GM19351 (cell line): ENCODE results near the gene SPDEF.

Experiments
- ATAC-seq: cut with Tn5 transposase; IDR thresholded peaks from one replicate; pipeline ENCODE4 v1.9.1; 2021; ENCODE audit warnings: mild to moderate bottlenecking, moderate library complexity; ENCODE audit not compliant: unreplicated experiment

The SPDEF gene

GRCh38 chr6:34564181-34564580, 8.1 kb upstream of the SPDEF start:
- ATAC-seq: no peak

GRCh38 chr6:34563513-34563870, 7.4 kb upstream of the SPDEF start:
- ATAC-seq: no peak

- no peak for ATAC-seq
These were observed 6.9 kb upstream of the SPDEF start for GRCh38 chr6:34562861-34563512.

GRCh38 chr6:34562350-34562749, 6.2 kb upstream of the SPDEF start:
- no peak for ATAC-seq

GRCh38 chr6:34561227-34561530, 5.0 kb upstream of the SPDEF start:
- ATAC-seq: no peak

- no peak for ATAC-seq
These were observed 4.5 kb upstream of the SPDEF start for GRCh38 chr6:34560366-34561226.

- no peak for ATAC-seq
These were observed 3.7 kb upstream of the SPDEF start for GRCh38 chr6:34559651-34560365.

GRCh38 chr6:34558172-34558714, 2.1 kb upstream of the SPDEF start:
- ATAC-seq: no peak

- no peak for ATAC-seq
These were observed 1.1 kb upstream of the SPDEF start for GRCh38 chr6:34557228-34557627.

GRCh38 chr6:34556493-34556892, 364 bp upstream of the SPDEF start:
- ATAC-seq: no peak

GRCh38 chr6:34555328-34555727, 801 bp downstream of the SPDEF start:
- no peak for ATAC-seq

- no peak for ATAC-seq
These were observed 1.2 kb downstream of the SPDEF start for GRCh38 chr6:34555007-34555322.

GRCh38 chr6:34554291-34555006, 1.7 kb downstream of the SPDEF start:
- no peak for ATAC-seq

- ATAC-seq: no peak
These were observed 2.4 kb downstream of the SPDEF start for GRCh38 chr6:34553750-34554149.

GRCh38 chr6:34553146-34553545, 3.0 kb downstream of the SPDEF start:
- ATAC-seq: no peak

GRCh38 chr6:34552620-34553019, 3.5 kb downstream of the SPDEF start:
- ATAC-seq: no peak

GRCh38 chr6:34551720-34552119, 4.4 kb downstream of the SPDEF start:
- no peak for ATAC-seq

GRCh38 chr6:34549804-34550202, 6.3 kb downstream of the SPDEF start:
- ATAC-seq: no peak

GRCh38 chr6:34549026-34549803, 6.9 kb downstream of the SPDEF start:
- no peak for ATAC-seq
